T-cell (primary cell): Measurements from ENCODE around the gene CAMK1D. TPM values are rescaled to one million over a fixed set of nuclear protein-coding genes. Genes with fewer than 3 reads are reported as not detected.

Source experiments
- ATAC-seq, 4 experiments: fragments of 200-7000 bp in 3 of 4; fragments of 150-1000 bp in 1 of 4; cut with Tn5 transposase; replicated peaks in 1 of 4; 1 replicate in 3 of 4; 2 replicates in 1 of 4; pipeline ENCODE4 v1.10.0; 2021; ENCODE audit warnings: moderate library complexity in 3 of 4, mild to moderate bottlenecking in 2 of 4, moderate number of reproducible peaks in 1 of 4
- CTCF ChIA-PET, 2 donors: fragments of 300-600 bp; sonication (Branson Sonifier 250); formaldehyde crosslinking; loops; one replicate each; lab custom pipeline; 2022; ENCODE audit warnings: antibody characterized with exemption in 2 of 2; lab: Charles Lee
- POLR2A ChIA-PET, 2 donors: fragments of 300-600 bp; sonication (Branson Sonifier 250); formaldehyde crosslinking; loops; one replicate each; lab custom pipeline; 2022; ENCODE audit warnings: antibody characterized with exemption in 2 of 2; lab: Charles Lee
- DNase-seq, 35 experiments: peaks; one replicate each; pipeline versions ENCODE4 v3.0.0 to v3.0.0-alpha.2; 2013 to 2023
- H3K27ac ChIP-seq: one replicate; pipeline ENCODE4 v1.5.1; 2013; ENCODE audit warnings: low read length
- H3K27me3 ChIP-seq, 2 experiments: replicated peaks in 1 of 2; 1 replicate in 1 of 2; 2 replicates in 1 of 2; pipeline versions ENCODE4 v1.6.1 to v1.7.0; 2013; ENCODE audit warnings: low read length in 1 of 2, mixed read lengths in 1 of 2; ENCODE audit not compliant: control insufficient read depth in 2 of 2, insufficient read depth in 2 of 2; ENCODE audit errors: extremely low read depth in 1 of 2
- H3K36me3 ChIP-seq, 2 donors: 1 replicate in 1 of 2; 2 replicates in 1 of 2; pipeline versions ENCODE4 v1.6.1 to v1.7.0; 2013; ENCODE audit warnings: low read length in 1 of 2; ENCODE audit not compliant: control insufficient read depth in 2 of 2, insufficient read depth in 1 of 2; ENCODE audit errors: extremely low read depth in 1 of 2
- H3K4me1 ChIP-seq, 2 experiments: 1 replicate in 1 of 2; 2 replicates in 1 of 2; pipeline versions ENCODE4 v1.6.1 to v1.7.0; 2013; ENCODE audit warnings: low read length in 2 of 2, mixed read lengths in 1 of 2; ENCODE audit not compliant: insufficient read depth in 2 of 2, control insufficient read depth in 1 of 2; ENCODE audit errors: extremely low read depth in 1 of 2
- H3K4me3 ChIP-seq, 2 donors: 1 replicate in 1 of 2; 2 replicates in 1 of 2; pipeline versions ENCODE4 v1.5.1 to v1.7.0; 2013; ENCODE audit warnings: mild to moderate bottlenecking in 2 of 2, low read length in 1 of 2, moderate library complexity in 1 of 2; ENCODE audit not compliant: control insufficient read depth in 1 of 2; ENCODE audit errors: extremely low read depth in 1 of 2
- H3K9me3 ChIP-seq: 2 replicates; pipeline ENCODE4 v1.7.0; 2013
- H3K27ac Mint-ChIP-seq, 2 donors: one replicate each; pipeline ENCODE4 v1.8.0; 2020 to 2021; ENCODE audit warnings: mild to moderate bottlenecking in 2 of 2, mixed read lengths in 2 of 2
- H3K27me3 Mint-ChIP-seq, 2 donors: one replicate each; pipeline ENCODE4 v1.8.0; 2021 to 2022; ENCODE audit warnings: mixed read lengths in 2 of 2
- H3K36me3 Mint-ChIP-seq: one replicate; pipeline ENCODE4 v1.8.0; 2021; ENCODE audit warnings: mixed read lengths
- H3K4me1 Mint-ChIP-seq, 3 donors: one replicate each; pipeline ENCODE4 v1.8.0; 2020 to 2022; ENCODE audit warnings: mixed read lengths in 3 of 3, mild to moderate bottlenecking in 1 of 3
- H3K4me3 Mint-ChIP-seq, 3 donors: one replicate each; pipeline ENCODE4 v1.8.0; 2020 to 2022; ENCODE audit warnings: mild to moderate bottlenecking in 3 of 3, mixed read lengths in 3 of 3, moderate library complexity in 3 of 3
- H3K9me3 Mint-ChIP-seq, 3 donors: one replicate each; pipeline ENCODE4 v1.8.0; 2020 to 2022; ENCODE audit warnings: mixed read lengths in 3 of 3
- WGBS: methylation state at CpG from one replicate; pipeline ENCODE4 v1.1.5; 2013; ENCODE audit warnings: missing lambda C conversion rate; ENCODE audit not compliant: insufficient coverage; 5-methylcytosine and 5-hydroxymethylcytosine counted together
- total RNA-seq, 35 experiments: library from RNA in 6 of 35; stranded (reverse) in 6 of 35; fragments of 120-200 nt in 1 of 35; gene quantifications; one replicate each; pipeline versions ENCODE4 v1.2.1 to v1.2.4 and lab custom pipeline; 2013 to 2026

Gene CAMK1D
- total RNA-seq, 5 donors from 2014 or later (not counting 1 experiment from before 2014, with no cell fraction given) = 16.8 to 31.3 (median 23.6) TPM

DNA sequence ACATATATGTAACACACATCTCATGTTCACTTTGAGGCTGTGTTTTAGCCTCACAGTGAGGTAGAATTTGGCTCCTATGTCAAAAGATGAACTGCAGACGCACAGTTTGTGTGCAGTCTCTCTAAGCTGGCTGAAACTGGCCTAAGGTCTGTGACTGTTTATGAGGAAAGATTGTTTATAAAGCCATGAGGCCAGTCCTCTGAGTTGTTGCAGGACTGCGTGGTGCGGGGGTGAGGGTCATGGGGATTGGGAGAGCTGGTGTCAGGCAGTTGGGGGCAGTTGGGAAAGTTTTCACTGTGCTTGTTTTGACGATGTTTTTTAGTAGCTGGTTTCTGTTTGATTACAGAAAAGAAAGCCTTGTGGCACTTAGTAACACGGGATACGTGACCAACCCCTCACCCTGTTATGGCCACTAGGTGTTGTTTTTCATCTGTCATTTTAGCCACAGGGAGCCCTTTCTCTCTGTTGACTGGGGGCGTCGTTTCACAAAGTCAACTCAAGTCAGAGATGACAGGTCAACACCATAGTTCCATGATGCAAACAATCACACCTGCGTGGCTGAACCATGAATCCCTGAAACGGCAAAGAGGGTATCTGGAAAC is 341.3 kb downstream of the CAMK1D start:
- H3K9me3 Mint-ChIP-seq = no peaks in the 10 kb centered on the region
- CTCF ChIA-PET = no interaction called here
- no peaks in the 10 kb centered on the region for H3K9me3 ChIP-seq
- ATAC-seq (no peak), DNase-seq (no peak)
- H3K27ac ChIP-seq = no peak overlapping the region
- no peaks in the 10 kb centered on the region for H3K4me1 Mint-ChIP-seq
- H3K36me3 Mint-ChIP-seq = no peaks in the 10 kb centered on the region
- no peaks in the 10 kb centered on the region for H3K27me3 Mint-ChIP-seq
- WGBS = 79% methylated on average over 8 of the region's 10 CpGs
- H3K27ac Mint-ChIP-seq = no peak overlapping the region
- H3K4me3 ChIP-seq = no peak overlapping the region
- H3K4me1 ChIP-seq = no peaks in the 10 kb centered on the region
- no peak overlapping the region for H3K4me3 Mint-ChIP-seq
- H3K36me3 ChIP-seq = no peaks in the 10 kb centered on the region
- POLR2A ChIA-PET = no interaction called here
- H3K27me3 ChIP-seq = no peaks in the 10 kb centered on the region

- Mint-ChIP-seq H3K4me3 (no peak overlapping the region), H3K27ac (no peak overlapping the region), H3K36me3 (no peaks in the 10 kb centered on the region), H3K9me3 (no peaks in the 10 kb centered on the region), H3K27me3 (no peaks in the 10 kb centered on the region), H3K4me1 (no peaks in the 10 kb centered on the region)
- ChIA-PET POLR2A (interaction anchor here in 1 of 2 donors (0.5 kb wide), 1 partner anchor 114 kb away, joined by 5 read pairs; no protein-coding TSS in a partner anchor), CTCF (interaction anchor here in 1 of 2 donors (0.6 kb wide), 1 partner anchor 408 kb away, joined by 4 read pairs; no protein-coding TSS in a partner anchor)
- Histone ChIP-seq H3K27ac (no peak overlapping the region), H3K36me3 (no peaks in the 10 kb centered on the region), H3K9me3 (no peaks in the 10 kb centered on the region), H3K4me3 (no peak overlapping the region), H3K4me1 (no peaks in the 10 kb centered on the region), H3K27me3 (no peaks in the 10 kb centered on the region)
- 100% methylated on average over 1 of the region's 7 CpGs for WGBS
- DNase-seq (no peak), ATAC-seq (no peak)
Measured at GRCh38 chr10:12691596-12691995, 342.2 kb downstream of the CAMK1D start.

DNA sequence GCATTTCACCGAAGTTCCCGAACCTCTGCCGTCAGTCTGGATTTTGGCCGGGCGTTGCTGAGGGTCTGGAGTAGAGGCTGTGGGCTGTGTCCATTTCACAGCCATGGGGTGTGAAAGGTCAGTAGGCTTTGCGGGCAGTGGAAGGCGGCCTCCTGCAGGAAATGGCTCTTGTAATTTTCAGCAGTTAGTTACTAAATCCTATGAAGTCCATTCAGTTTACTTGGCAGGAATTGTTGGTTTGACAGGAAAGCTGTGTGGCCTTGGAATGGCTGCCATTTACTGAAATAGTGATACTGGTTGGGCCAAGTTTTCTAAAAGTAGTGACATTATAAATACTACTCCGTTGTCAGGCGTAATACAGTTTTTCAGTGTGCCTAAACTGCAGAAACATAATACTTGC is 348.4 kb downstream of the CAMK1D start:
- peaks cover 15% of the 10 kb centered on the region for H3K36me3 Mint-ChIP-seq
- CTCF ChIA-PET = no interaction called here
- no peak overlapping the region for H3K27ac ChIP-seq

DNA sequence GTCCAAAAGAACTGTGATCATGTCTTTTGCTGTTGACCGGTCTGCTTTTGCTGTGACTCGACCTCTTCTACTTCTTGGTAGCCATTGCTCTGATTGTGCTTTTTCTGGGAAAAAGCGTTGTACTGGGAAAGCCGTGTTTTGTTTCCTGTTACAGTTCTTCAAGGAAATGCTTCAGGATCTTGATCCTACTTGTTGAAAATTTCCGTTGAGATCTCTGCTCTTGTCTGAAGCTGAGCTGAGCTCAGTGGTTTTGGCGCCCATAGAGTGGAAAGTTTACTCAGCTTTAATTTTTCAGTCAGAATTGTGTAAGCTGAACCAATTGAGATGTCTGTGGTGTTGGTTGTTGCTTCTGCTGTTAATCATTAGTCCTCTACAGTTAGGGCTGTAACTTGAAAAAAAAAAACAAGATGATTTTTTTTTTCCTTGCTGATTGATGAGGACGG is 349.9 kb downstream of the CAMK1D start:
- POLR2A ChIA-PET = no interaction called here
- CTCF ChIA-PET = interaction anchor here in 1 of 2 donors (0.6 to 0.7 kb wide), 2 partner anchors 11 to 16 kb away, joined by 3 read pairs; no protein-coding TSS in a partner anchor
- Histone ChIP-seq H3K36me3 (no peaks in the 10 kb centered on the region), H3K27ac (no peak overlapping the region), H3K27me3 (no peaks in the 10 kb centered on the region), H3K9me3 (no peaks in the 10 kb centered on the region), H3K4me1 (no peaks in the 10 kb centered on the region), H3K4me3 (no peak overlapping the region)
- Mint-ChIP-seq H3K4me3 (no peak overlapping the region), H3K9me3 (no peaks in the 10 kb centered on the region), H3K27me3 (no peaks in the 10 kb centered on the region), H3K4me1 (peaks cover 2 to 10% (median 7%) of the 10 kb centered on the region in 3 donors), H3K27ac (no peak overlapping the region), H3K36me3 (peaks cover 15% of the 10 kb centered on the region)
- 48% methylated on average over 7 of the region's 7 CpGs for WGBS
- ATAC-seq (no peak), DNase-seq (no peak)

More for the DNA sequence above, 348.4 kb downstream of the CAMK1D start:
- Mint-ChIP-seq H3K27me3 (no peaks in the 10 kb centered on the region), H3K27ac (no peak overlapping the region), H3K9me3 (no peaks in the 10 kb centered on the region), H3K4me1 (peaks cover 2 to 10% (median 5%) of the 10 kb centered on the region in 3 donors), H3K4me3 (no peak overlapping the region)
- no peaks in the 10 kb centered on the region for H3K4me1 ChIP-seq
- POLR2A ChIA-PET = no interaction called here
- H3K4me3 ChIP-seq = no peak overlapping the region
- H3K27me3 ChIP-seq = no peaks in the 10 kb centered on the region
- no peak for ATAC-seq
- H3K9me3 ChIP-seq = no peaks in the 10 kb centered on the region
- 90% methylated on average over 7 of the region's 9 CpGs for WGBS
- DNase-seq = no peak
- H3K36me3 ChIP-seq = no peaks in the 10 kb centered on the region

GRCh38 chr10:12699781-12700556 is 350.6 kb downstream of the CAMK1D start:
- Histone ChIP-seq H3K4me1 (no peaks in the 10 kb centered on the region), H3K27me3 (no peaks in the 10 kb centered on the region), H3K9me3 (no peaks in the 10 kb centered on the region), H3K27ac (no peak overlapping the region), H3K36me3 (no peaks in the 10 kb centered on the region), H3K4me3 (no peak overlapping the region)
- DNase-seq = no peak
- H3K27me3 Mint-ChIP-seq = no peaks in the 10 kb centered on the region
- H3K36me3 Mint-ChIP-seq = peaks cover 15% of the 10 kb centered on the region
- WGBS = 82% methylated on average over 3 of the region's 9 CpGs
- ATAC-seq = no peak
- no peaks in the 10 kb centered on the region for H3K9me3 Mint-ChIP-seq
- H3K4me1 Mint-ChIP-seq = peaks cover 2 to 10% (median 10%) of the 10 kb centered on the region in 3 donors
- no peak overlapping the region for H3K27ac Mint-ChIP-seq
- POLR2A ChIA-PET = interaction anchor here in 1 of 2 donors (0.5 kb wide), 1 partner anchor 457 kb away, joined by 3 read pairs; no protein-coding TSS in a partner anchor
- H3K4me3 Mint-ChIP-seq = no peak overlapping the region
- CTCF ChIA-PET = no interaction called here

DNA sequence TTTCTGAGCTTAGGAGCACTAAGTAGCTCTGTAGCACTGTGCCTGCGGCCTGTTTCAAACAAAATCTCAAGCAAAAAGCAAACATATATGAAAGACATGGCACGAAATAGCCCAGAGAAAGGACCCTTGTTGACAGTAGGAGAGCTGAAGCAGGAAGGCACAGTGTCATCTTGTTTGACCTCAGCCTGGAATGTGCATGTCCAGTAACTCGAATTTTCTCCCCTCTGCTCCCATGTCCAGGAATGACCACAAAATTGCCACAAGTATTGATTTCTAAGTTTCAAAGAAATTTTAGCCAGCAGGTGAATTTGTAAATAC is 351.2 kb downstream of the CAMK1D start:
- H3K27ac Mint-ChIP-seq = no peak overlapping the region
- H3K27ac ChIP-seq = no peak overlapping the region
- H3K9me3 ChIP-seq = no peaks in the 10 kb centered on the region
- DNase-seq (no peak), ATAC-seq (no peak)
- ChIA-PET CTCF (no interaction called here), POLR2A (interaction anchor here in 1 of 2 donors (0.5 kb wide), 1 partner anchor 458 kb away, joined by 3 read pairs; no protein-coding TSS in a partner anchor)
- H3K4me3 ChIP-seq = no peak overlapping the region
- no peaks in the 10 kb centered on the region for H3K27me3 ChIP-seq
- H3K36me3 Mint-ChIP-seq = peaks cover 15% of the 10 kb centered on the region
- H3K9me3 Mint-ChIP-seq = no peaks in the 10 kb centered on the region
- no peaks in the 10 kb centered on the region for H3K36me3 ChIP-seq
- H3K4me3 Mint-ChIP-seq = no peak overlapping the region
- H3K4me1 Mint-ChIP-seq = peaks cover 2 to 10% (median 10%) of the 10 kb centered on the region in 3 donors
- no peaks in the 10 kb centered on the region for H3K4me1 ChIP-seq
- no peaks in the 10 kb centered on the region for H3K27me3 Mint-ChIP-seq
- WGBS = 100% methylated on average over 1 of the region's 3 CpGs
